Measurements from ENCODE around the gene BMP2K.

Gene BMP2K

GRCh38 chr4:78956975-78957374, 180.8 kb downstream of the BMP2K start:
- Histone ChIP-seq H3K27ac (no peak overlapping the region), H3K36me3 (replicated peaks) (no peaks in the 10 kb centered on the region), H3K27me3 (replicated peaks) (no peaks in the 10 kb centered on the region), H3K4me3 (ENCODE audit: low read depth, low read length) (no peak overlapping the region)
- DNase-seq: no peak
- no peak for TF ChIP-seq CTCF (IDR thresholded peaks at IDR 0.05; ENCODE audit: low read depth, low read length, missing control alignments)
- in situ Hi-C loops (cut with HindIII; ENCODE audit: low pct_ligation_motif_present, low sequenced_read_pairs): no loop called here

GRCh38 chr4:78960926-78961325, 184.8 kb downstream of the BMP2K start:
- H3K4me3 ChIP-seq (ENCODE audit: low read depth, low read length): no peak overlapping the region
- H3K27ac ChIP-seq: no peak overlapping the region
- no peak for DNase-seq
- in situ Hi-C loops (cut with HindIII; ENCODE audit: low pct_ligation_motif_present, low sequenced_read_pairs): no loop called here
- TF ChIP-seq CTCF (IDR thresholded peaks at IDR 0.05; ENCODE audit: low read depth, low read length, missing control alignments): no peak
- H3K36me3 ChIP-seq (replicated peaks): no peaks in the 10 kb centered on the region
- H3K27me3 ChIP-seq (replicated peaks): no peaks in the 10 kb centered on the region

Data from brain microvascular endothelial cell (primary cell).